Spleen (tissue), 7 donors: Measurements from ENCODE around the gene CYP4F3.

Experiments
- POLR2A ChIP-seq, 3 donors: fragments of 450-650 bp; IDR thresholded peaks; one replicate each; pipeline ENCODE4 v1.5.1; 2017; ENCODE audit warnings: antibody characterized with exemption in 3 of 3, mild to moderate bottlenecking in 1 of 3
- TF ChIP-seq, protein P1 (sequence below), 11 experiments: fragments of 200-600 bp in 7 of 11; fragments of 450-650 bp in 4 of 11; sonication (generic) in 4 of 11; IDR thresholded peaks in 8 of 11; conservative IDR thresholded peaks in 3 of 11; 1 replicate in 7 of 11; 2 replicates in 4 of 11; pipeline versions ENCODE4 v1.4.0 to v1.8.0; 2016 to 2021; ENCODE audit warnings: antibody characterized with exemption in 11 of 11, inconsistent platforms in 4 of 11, mild to moderate bottlenecking in 1 of 11
- donor health status: DM: no; HTN: no; CAD: no; lungs with moderate emphysema.
- donor health status: DM: no; HTN: no; CAD: no.
- donor health status: DM: no; HTN: no; CAD: no.

- TF ChIP-seq, protein P1, sequence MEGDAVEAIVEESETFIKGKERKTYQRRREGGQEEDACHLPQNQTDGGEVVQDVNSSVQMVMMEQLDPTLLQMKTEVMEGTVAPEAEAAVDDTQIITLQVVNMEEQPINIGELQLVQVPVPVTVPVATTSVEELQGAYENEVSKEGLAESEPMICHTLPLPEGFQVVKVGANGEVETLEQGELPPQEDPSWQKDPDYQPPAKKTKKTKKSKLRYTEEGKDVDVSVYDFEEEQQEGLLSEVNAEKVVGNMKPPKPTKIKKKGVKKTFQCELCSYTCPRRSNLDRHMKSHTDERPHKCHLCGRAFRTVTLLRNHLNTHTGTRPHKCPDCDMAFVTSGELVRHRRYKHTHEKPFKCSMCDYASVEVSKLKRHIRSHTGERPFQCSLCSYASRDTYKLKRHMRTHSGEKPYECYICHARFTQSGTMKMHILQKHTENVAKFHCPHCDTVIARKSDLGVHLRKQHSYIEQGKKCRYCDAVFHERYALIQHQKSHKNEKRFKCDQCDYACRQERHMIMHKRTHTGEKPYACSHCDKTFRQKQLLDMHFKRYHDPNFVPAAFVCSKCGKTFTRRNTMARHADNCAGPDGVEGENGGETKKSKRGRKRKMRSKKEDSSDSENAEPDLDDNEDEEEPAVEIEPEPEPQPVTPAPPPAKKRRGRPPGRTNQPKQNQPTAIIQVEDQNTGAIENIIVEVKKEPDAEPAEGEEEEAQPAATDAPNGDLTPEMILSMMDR (IDR thresholded peaks at IDR 0.05 in 8 of 11, conservative IDR thresholded peaks at IDR 0.05 in 3 of 11): no peak
- no peak for TF ChIP-seq POLR2A (IDR thresholded peaks at IDR 0.05)
Observed at GRCh38 chr19:15669440-15669839, 28.7 kb downstream of the CYP4F3 start.
